Measurements from ENCODE around the gene STXBP6.
"Not testable (repeated sequence)": the region's sequence is repeated elsewhere in the genome, so short reads cannot be mapped to it uniquely, and the experiment has no call there.

The STXBP6 gene

DNA sequence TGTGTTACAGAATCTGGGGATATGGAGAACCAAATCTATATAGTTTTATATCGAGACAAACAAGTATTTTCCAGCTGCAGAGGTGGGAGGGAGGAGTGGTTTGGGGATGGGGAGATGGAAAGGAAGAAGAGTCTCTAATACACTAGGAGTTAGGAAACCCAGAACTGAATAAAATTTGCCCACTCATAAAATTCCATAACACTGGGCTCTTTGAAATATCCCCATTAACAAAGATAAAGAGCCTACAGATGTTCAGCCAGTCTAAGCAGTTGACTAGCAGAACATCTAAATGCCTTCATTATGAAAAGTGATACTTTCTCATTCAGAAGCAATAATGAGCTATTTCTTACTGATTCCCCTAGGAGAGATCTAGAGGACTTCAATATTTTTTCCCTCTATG is 264.2 kb downstream of the STXBP6 start:
- no peak for DNase-seq

DNA sequence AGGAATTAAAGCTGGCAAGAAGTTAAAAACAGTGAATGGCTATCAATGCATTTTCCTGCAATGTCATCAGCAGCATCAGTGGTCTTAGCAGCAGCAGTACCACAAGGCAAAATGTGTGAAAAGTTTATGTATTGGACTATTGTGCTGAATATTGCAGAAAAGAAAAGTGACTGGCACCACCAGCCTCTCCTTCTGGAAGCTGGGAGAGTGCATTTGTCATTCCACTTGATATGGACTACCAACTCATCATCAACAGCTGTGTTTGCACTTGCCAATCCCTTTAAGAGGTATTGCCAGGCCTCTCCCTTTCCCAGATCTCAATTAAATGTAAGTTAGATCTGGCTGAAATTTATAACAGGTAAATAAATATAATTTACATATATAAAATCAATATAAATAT is 265.0 kb downstream of the STXBP6 start:
- DNase-seq, result no peak

DNA sequence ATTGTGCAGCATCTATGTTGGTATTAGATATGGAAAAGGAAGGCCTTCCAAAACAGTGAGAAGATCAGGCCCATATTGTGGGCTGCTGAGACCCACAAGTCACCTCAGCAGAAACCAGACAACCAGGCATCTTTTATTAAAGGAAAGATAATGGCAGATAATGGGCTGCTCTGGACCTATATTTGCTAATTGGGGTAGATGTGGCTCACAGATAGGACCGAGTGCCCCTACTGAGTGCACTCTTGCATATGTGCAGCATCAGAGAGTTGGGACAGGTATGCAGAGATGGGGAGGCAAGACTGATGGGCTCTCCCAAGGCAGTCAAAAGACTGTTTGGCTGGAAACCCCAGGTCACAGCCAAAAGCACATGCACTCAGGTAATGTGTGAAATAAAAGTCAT is 266.2 kb downstream of the STXBP6 start:
- DNase-seq, result no peak

DNA sequence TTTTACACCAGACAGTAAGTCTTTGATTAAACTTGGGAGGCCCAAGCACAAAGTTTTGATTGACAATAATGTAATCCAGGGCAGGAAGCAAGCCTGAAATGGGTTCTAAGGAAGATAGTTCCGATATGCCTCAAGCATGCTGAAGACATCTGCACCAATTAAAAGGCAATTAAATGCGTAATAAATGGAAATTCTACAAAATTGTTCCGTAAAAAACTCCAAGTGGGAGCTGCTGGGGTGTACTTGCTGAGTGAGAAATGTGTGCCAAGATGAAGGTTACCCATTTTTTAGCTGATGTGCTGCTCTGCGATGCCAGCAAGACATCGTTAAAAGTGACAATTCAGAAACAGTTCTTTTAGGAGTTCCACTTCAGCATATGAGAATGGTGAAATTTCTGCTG is 269.7 kb downstream of the STXBP6 start:
- no peak for DNase-seq

DNA sequence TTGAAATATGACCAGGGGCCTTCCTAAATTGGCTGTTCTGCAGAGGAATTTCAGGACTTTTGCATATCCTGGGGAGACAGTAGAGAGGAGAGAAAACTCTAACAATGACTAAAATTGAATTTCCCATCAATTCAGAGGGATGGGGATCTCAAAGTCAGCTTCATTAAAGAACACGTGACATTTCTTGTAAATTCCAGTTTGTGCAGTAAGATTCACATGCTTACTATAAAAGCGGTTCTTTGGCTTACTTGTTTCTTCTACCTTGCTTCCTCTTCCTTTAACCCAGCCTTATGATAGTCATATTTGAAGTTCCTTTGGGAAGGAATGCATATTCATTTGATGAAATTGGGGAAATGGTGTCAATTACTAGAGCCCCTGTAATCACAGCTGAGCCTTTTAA is 272.3 kb downstream of the STXBP6 start:
- DNase-seq, result no peak

DNA sequence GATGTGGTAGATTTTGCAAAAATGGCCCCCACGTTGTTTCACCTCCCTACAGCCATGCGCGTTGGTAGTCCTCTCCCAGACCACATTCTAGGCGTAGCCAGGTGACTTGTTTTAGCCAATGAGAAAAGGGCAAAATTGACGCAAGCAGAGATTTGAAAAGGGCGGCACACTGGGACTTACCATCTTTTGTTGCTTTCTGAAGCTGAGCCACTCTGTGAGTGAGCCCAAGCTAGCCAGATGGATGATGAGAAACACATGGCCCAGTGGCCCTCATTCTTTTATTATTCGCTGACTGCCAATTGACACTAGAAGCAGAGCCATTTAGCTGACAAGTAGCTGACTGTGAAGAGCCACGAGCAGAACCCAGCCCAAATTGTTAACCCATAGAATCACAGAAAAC is 274.0 kb downstream of the STXBP6 start:
- DNase-seq, result no peak

DNA sequence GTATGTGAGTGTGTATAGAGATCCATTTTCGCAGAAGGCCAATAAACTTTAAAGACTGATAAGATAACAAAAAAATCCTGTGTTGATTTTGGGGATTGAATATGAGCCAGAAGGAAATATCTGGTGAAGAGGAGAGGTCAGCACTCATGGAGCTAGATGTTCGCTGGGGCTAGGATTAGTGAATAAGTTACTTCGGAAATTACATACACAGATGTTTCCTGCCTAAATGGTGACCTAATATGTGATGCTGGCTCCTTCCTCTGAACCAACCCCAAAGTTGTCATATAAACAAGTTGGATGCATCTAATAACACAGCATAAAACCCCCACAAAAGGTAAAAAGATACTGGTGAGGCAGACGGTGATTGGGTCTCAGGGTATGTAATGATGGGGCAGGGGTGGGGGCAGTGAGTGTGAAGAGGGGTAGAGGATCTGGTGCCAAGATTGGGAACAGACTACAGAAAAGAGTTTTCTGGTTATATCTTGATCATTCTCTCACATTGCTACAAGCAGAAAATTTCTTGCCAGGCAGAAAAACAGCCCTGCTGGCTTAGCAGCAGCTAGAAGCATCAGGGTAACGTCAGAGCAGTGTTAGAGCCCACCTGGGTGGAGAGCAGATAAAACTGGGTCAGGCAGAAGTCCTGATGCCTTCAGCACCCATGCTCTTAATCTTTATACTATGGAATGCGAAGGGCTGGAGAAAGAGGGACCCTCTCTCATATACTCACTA is 275.6 kb downstream of the STXBP6 start:
- no peak for DNase-seq

DNA sequence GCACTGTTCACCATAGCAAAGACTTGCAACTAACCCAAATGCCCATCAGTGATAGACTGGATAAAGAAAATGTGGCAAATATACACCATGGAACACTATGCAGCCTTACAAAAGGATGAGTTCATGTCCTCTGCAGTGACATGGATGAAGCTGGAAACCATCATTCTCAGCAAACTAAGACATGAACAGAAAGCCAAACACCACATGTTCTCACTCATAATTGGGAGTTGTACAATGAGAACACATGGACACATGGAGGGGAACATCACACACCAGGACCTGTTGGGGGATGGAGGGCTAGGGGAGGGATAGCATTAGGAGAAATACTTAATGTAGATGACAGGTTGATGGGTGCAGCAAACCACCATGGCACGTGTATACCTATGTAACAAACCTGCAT is 276.4 kb downstream of the STXBP6 start:
- DNase-seq, result not testable (repeated sequence)

DNA sequence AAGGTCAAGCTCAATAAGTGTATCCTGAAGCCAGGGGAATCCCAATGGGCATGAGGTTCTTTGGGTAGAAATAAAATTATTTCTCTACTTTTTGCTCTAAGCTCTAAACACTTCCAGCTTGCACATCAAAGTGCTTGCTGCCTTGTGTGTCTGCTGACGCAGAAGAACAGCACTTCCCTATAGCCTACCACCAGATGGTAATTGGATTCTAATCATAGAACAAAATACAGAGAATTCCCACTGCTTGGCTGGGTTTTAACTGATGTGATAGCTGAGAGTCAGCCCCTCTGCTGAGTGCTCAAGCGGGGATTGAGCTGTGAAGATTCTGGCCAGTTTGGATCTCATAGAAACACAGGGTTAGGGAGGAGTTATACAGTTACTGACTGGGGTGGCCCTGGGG is 283.5 kb downstream of the STXBP6 start:
- DNase-seq, result no peak

DNA sequence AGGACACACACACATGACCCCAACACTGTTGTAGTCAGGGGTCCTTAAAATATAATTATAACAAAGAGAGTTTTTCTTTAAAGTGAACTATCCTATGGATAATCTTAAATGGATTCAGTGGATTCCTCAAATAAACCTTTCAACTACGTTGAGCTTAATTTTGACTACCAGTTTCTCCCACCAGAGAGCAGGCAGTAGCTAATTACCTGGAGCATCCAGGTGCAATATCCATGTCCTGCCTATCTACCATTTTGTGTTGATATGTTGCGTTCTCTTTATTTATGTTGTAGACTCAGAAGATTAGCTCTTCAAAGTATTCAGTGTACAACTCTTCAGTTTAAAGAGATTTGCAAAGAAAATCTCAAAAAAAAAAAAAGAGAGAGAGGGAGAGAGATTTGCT is 288.8 kb downstream of the STXBP6 start:
- no peak for DNase-seq
